GM12872 (cell line): Measurements from ENCODE around the gene ATP11A.

Experiments
- TF ChIP-seq, protein P1 (sequence below): IDR thresholded peaks from 3 replicates; pipeline ENCODE4 v1.5.1; 2011; ENCODE audit warnings: low read depth, mild to moderate bottlenecking, low read length, moderate library complexity; ENCODE audit not compliant: insufficient read depth

ATP11A gene

GRCh38 chr13:112672651-112673284, 17.1 kb upstream of the ATP11A start:
- TF ChIP-seq, protein P1, sequence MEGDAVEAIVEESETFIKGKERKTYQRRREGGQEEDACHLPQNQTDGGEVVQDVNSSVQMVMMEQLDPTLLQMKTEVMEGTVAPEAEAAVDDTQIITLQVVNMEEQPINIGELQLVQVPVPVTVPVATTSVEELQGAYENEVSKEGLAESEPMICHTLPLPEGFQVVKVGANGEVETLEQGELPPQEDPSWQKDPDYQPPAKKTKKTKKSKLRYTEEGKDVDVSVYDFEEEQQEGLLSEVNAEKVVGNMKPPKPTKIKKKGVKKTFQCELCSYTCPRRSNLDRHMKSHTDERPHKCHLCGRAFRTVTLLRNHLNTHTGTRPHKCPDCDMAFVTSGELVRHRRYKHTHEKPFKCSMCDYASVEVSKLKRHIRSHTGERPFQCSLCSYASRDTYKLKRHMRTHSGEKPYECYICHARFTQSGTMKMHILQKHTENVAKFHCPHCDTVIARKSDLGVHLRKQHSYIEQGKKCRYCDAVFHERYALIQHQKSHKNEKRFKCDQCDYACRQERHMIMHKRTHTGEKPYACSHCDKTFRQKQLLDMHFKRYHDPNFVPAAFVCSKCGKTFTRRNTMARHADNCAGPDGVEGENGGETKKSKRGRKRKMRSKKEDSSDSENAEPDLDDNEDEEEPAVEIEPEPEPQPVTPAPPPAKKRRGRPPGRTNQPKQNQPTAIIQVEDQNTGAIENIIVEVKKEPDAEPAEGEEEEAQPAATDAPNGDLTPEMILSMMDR, result no peak

DNA sequence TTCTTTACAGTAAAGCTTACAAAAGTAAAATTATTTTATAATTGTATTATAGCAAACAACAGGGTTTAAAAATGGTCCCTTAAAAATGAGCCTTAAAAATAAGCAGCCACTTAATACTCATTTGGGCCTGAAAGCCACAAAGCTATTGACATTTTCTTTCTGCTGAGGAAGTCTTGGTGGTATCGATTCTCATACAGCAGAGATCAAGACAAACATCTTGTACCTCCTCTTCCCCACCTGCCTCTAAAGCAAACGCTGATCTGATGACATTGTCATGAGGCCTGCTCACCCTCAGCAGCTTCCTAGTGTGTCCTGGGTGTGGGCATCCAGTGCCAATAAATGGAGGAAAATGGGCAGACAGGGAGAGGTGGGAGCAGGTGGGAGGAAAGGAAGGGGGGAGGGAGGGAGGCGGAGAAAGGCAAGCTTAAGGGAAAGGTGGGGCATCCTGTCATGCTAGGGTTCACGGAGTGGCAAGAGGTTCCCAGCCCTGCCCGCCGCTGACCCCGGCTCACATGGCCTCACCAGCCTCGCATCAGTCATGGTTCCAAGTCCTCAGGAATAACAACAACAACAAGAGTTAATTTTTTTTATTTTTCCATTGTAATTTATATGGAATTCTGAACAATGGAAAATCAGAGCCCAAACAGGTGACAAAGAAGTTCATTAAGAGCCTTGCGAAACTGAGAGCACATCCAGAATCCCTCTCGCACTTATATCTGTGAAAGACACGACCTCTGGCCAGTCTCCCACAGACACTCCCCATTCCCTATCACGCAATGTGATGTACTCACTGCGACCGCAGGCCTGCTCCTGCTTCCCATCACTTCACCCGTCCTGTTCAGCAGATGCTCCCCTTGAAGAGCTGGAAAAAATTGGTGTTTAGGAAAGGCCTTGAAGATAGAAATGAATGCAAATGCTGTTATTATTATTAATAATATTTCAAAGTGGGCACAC, 15.1 kb upstream of the ATP11A start:
- TF ChIP-seq, protein P1, result no peak

DNA sequence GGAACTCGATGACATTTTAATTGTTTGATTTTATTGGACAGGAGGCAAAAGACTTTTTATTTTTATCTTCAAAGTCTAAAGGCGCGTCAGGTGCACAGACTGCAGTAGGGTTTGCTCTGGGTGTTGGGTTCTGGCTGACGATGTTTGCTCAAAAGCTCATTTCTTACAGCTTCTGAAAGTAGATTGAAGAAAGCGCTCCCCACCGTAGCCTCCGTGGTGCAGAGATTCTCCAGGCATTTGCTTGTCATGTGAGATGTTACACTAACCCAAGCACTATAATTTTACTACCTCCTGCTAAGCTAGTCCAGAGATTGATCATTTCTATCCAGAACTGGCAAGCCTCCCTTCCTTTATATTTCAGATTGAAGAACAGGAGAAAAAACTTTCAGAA, 14.5 kb upstream of the ATP11A start:
- TF ChIP-seq, protein P1, result no peak

GRCh38 chr13:112679381-112679780, 10.5 kb upstream of the ATP11A start:
- TF ChIP-seq, protein P1, result no peak

DNA sequence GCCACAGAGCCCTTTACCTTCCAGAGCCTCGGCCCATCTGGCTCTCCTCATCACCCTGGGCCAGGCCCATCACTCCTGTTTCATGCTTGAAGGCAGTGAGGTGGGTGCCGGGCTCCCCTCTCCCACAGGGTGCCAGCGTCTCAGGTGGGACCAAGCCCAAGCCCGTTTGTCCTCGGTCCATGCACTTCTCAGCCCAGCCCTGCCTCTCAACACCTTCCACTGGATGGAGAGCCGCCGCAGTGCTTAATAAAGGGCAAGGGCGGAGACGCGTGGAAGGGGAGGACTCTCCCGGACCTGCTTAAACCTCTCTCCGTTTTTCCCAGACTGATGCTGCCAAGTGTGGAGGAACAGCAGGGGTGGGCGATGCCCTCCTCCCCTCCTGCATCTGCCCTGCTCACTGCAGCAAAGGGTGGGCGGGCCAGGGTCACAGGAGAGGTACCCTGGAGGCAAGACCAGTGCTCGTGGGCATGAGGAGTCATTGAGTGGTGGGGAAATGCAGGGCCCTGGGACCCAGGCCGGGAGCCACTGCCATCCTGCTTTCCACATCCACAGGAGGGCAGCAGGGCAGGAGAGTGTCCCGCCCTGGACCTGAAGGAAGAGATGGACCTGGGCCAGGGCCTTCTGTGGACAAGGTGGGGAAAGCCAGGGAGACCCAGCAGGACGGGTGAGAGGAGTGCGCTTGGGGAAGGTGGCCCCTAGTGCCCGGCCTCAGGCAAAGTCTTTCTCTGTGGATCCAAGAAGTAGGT, 9.7 kb upstream of the ATP11A start:
- TF ChIP-seq, protein P1, result no peak

DNA sequence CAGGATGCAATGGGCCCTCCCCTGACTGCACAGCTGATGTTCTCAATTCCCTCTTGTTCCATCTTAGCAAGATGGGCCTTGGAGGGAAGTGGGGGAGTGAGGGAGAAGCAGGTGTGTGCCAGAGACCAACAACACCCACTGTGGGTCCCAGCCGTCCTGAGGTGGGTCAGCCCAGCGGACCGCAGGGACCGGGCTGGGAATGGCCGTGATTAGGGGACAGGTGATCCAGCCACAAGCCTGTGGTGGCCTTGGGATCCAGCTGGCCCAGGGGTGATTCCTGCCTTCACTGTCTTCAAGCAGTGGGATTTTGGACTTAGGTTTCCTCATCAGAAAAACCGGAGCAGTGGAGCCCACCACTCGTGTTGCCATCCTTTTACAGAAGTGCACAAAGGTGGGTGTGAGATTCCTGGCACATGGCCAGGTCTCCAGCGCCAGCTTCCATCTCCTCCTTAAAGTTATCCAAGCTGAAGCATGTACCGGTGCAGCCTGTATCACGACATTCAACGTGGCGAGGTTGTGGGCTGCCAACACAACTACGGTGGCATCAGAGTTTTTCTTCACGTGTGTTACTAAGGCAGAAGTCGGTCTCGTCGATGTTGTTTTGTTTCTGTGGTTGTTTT, 9.0 kb upstream of the ATP11A start:
- TF ChIP-seq, protein P1, result no peak
